ENCODE data around the gene STOML1. TPM values are rescaled to one million over a fixed set of nuclear protein-coding genes. Genes with fewer than 3 reads are reported as not detected.

Gene STOML1
- total RNA-seq, 2 experiments from 2014 or later, result 8.0 to 8.9 TPM

DNA sequence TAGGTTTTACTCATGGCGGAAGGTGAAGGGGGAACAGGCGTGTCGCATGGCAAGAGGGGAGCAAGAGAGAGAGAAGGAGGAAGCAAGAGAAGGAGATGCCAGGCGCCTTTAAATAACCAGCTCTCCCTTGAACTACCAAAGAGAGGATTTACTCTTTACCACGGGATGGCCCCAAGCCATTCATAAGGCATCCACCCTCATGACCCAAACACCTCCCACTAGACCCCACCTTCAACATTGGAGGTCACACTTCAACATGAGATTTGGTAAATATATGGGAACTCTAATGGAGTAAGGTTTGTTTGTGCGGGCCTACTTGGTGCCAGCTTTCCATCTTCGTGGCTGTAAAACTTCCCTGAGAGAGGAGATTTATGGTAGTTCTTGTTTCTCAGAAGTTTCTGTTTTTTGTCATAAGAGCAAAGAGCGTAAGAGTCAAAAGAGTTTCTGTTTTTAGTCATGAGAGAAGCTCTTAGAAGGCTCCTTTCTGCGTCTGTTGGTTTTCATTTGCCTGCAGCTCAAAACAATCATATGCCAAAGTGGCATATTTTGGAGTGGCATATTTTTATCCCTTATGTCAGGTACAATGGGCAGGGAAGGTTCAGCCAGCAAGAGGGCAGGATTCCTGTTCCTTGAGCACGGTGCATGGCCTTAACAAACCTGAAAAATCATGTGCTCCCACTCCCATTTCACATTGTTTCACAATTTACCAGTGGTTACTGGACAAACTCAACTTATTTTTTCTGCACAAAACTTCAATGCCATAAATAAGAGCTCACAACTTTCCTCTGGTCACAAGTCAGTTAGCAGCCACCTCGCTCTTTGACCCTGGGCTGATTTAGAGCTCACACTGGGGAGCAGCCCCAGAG is 14.9 kb upstream of the STOML1 start:
- no peaks in the 10 kb centered on the region for H3K79me2 ChIP-seq (ENCODE audit: insufficient read depth, low read depth, low read length)
- no TSS peak for BruUV-seq (replicated peaks)
- TF ChIP-seq CTCF (conservative IDR thresholded peaks at IDR 0.05; ENCODE audit: low read length) (no peak), EZH2phosphoT487 (IDR thresholded peaks at IDR 0.05; ENCODE audit: borderline replicate concordance, low read depth, low read length) (no peak)
- ChIA-PET CTCF (ENCODE audit: unreplicated experiment) (interaction anchor here (0.8 to 1.2 kb wide), 2 partner anchors 13 to 41 kb away, joined by 3 to 4 read pairs; partner anchors contain the start of gene PML), POLR2A (interaction anchor here (0.9 to 2.2 kb wide), 4 partner anchors 11 to 34 kb away, joined by 3 to 10 read pairs (median 6); partner anchors contain the start of gene PML)
- intact Hi-C loops (cut with micrococcal nuclease; ENCODE audit: unreplicated experiment), result no loop called here
- peaks cover 60% of the 10 kb centered on the region for H3K36me3 ChIP-seq (ENCODE audit: insufficient read depth, low read length)
- no peaks in the 10 kb centered on the region for H3K9me2 ChIP-seq (ENCODE audit: insufficient read depth, low read length)
- H3K4me2 ChIP-seq (ENCODE audit: low read length), result peak overlapping the region; percentile 61
- peaks cover 20% of the 10 kb centered on the region for H3K4me1 ChIP-seq (ENCODE audit: insufficient read depth, low read length, poor library complexity, severe bottlenecking)
- peak overlapping the region; percentile 47 for H3K27ac ChIP-seq (ENCODE audit: low read depth, low read length, poor library complexity, severe bottlenecking)
- no peaks in the 10 kb centered on the region for H4K20me1 ChIP-seq (ENCODE audit: insufficient read depth, low read length)
- H3K4me3 ChIP-seq (ENCODE audit: low read depth, low read length, poor library complexity, severe bottlenecking), result peak overlapping the region; percentile 14
- H3K9me3 ChIP-seq (ENCODE audit: low read length), result no peaks in the 10 kb centered on the region; the same call in 1 of the 2 replicates
- peak overlapping the region; percentile 51; the same call in 1 of the 2 replicates for H2AFZ ChIP-seq (ENCODE audit: low read length)
- no peak for DNase-seq (ENCODE audit: low spot score)

- H3K4me3 ChIP-seq (ENCODE audit: low read depth, low read length, poor library complexity, severe bottlenecking), result no peak overlapping the region
- intact Hi-C loops (cut with micrococcal nuclease; ENCODE audit: unreplicated experiment), result loop anchor here (10.0 kb wide), 1 partner anchor 467 kb away; the partner anchor contains the start of gene UBL7
- ChIA-PET CTCF (ENCODE audit: unreplicated experiment) (no interaction called here), POLR2A (no interaction called here)
- DNase-seq (ENCODE audit: low spot score), result no peak
- no TSS peak for BruUV-seq (replicated peaks)
- no peak for TF ChIP-seq EZH2phosphoT487 (IDR thresholded peaks at IDR 0.05; ENCODE audit: borderline replicate concordance, low read depth, low read length)
- TF ChIP-seq CTCF (conservative IDR thresholded peaks at IDR 0.05; ENCODE audit: low read length), result no peak
- H3K9me3 ChIP-seq (ENCODE audit: low read length), result no peaks in the 10 kb centered on the region
- H3K27ac ChIP-seq (ENCODE audit: low read depth, low read length, poor library complexity, severe bottlenecking), result no peak overlapping the region
- H3K4me1 ChIP-seq (ENCODE audit: insufficient read depth, low read length, poor library complexity, severe bottlenecking), result peaks cover 31% of the 10 kb centered on the region
- H3K9me2 ChIP-seq (ENCODE audit: insufficient read depth, low read length), result no peaks in the 10 kb centered on the region
- peaks cover 25% of the 10 kb centered on the region; the same call in 1 of the 2 replicates for H3K79me2 ChIP-seq (ENCODE audit: insufficient read depth, low read depth, low read length)
- no peak overlapping the region for H2AFZ ChIP-seq (ENCODE audit: low read length)
- H4K20me1 ChIP-seq (ENCODE audit: insufficient read depth, low read length), result peaks cover 7% of the 10 kb centered on the region; the same call in 1 of the 2 replicates
- no peak overlapping the region for H3K4me2 ChIP-seq (ENCODE audit: low read length)
- H3K36me3 ChIP-seq (ENCODE audit: insufficient read depth, low read length), result peaks cover 24% of the 10 kb centered on the region
Measured at GRCh38 chr15:73997986-73998385, 5.9 kb upstream of the STOML1 start.

Data from OCI-LY7 (cell line).